ENCODE measurements around the gene INSC. TPM values are rescaled to one million over a fixed set of nuclear protein-coding genes. Genes with fewer than 3 reads are reported as not detected.

The INSC gene
- polyA plus RNA-seq, 1 donor from 2014 or later, result 0.12 TPM

- Histone ChIP-seq H3K79me2 (replicated peaks; ENCODE audit: insufficient read depth, low read length) (no peaks in the 10 kb centered on the region), H4K20me1 (ENCODE audit: insufficient read depth) (no peaks in the 10 kb centered on the region), H3K9me3 (ENCODE audit: low read length) (no peaks in the 10 kb centered on the region), H3K27me3 (ENCODE audit: insufficient read depth, low read depth, low read length) (no peaks in the 10 kb centered on the region), H3K36me3 (ENCODE audit: insufficient read depth, low read length) (no peaks in the 10 kb centered on the region), H3K9me2 (ENCODE audit: insufficient read depth, low read length) (no peaks in the 10 kb centered on the region), H3K4me3 (ENCODE audit: low read length) (no peak overlapping the region), H3F3A (ENCODE audit: insufficient read depth, low read length, poor library complexity, severe bottlenecking) (no peaks in the 10 kb centered on the region), H3K27ac (ENCODE audit: low read length) (no peak overlapping the region), H3K9ac (ENCODE audit: low read length) (no peak overlapping the region), H2AFZ (ENCODE audit: low read depth, low read length) (no peak overlapping the region), H3K4me2 (ENCODE audit: low read length) (no peak overlapping the region)
- TF ChIP-seq SMC3 (conservative IDR thresholded peaks at IDR 0.05; ENCODE audit: poor library complexity) (no peak), TAF1 (IDR thresholded peaks at IDR 0.05; ENCODE audit: low read depth) (no peak), RAD21 (conservative IDR thresholded peaks at IDR 0.05) (no peak), EP300 (conservative IDR thresholded peaks at IDR 0.05; ENCODE audit: poor library complexity, severe bottlenecking) (no peak), MXI1 (conservative IDR thresholded peaks at IDR 0.05; ENCODE audit: poor library complexity, severe bottlenecking) (no peak)
- TF ChIP-seq, protein P1, sequence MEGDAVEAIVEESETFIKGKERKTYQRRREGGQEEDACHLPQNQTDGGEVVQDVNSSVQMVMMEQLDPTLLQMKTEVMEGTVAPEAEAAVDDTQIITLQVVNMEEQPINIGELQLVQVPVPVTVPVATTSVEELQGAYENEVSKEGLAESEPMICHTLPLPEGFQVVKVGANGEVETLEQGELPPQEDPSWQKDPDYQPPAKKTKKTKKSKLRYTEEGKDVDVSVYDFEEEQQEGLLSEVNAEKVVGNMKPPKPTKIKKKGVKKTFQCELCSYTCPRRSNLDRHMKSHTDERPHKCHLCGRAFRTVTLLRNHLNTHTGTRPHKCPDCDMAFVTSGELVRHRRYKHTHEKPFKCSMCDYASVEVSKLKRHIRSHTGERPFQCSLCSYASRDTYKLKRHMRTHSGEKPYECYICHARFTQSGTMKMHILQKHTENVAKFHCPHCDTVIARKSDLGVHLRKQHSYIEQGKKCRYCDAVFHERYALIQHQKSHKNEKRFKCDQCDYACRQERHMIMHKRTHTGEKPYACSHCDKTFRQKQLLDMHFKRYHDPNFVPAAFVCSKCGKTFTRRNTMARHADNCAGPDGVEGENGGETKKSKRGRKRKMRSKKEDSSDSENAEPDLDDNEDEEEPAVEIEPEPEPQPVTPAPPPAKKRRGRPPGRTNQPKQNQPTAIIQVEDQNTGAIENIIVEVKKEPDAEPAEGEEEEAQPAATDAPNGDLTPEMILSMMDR (IDR thresholded peaks at IDR 0.05; ENCODE audit: poor library complexity, severe bottlenecking), result no peak
- TF ChIP-seq, protein P2, sequence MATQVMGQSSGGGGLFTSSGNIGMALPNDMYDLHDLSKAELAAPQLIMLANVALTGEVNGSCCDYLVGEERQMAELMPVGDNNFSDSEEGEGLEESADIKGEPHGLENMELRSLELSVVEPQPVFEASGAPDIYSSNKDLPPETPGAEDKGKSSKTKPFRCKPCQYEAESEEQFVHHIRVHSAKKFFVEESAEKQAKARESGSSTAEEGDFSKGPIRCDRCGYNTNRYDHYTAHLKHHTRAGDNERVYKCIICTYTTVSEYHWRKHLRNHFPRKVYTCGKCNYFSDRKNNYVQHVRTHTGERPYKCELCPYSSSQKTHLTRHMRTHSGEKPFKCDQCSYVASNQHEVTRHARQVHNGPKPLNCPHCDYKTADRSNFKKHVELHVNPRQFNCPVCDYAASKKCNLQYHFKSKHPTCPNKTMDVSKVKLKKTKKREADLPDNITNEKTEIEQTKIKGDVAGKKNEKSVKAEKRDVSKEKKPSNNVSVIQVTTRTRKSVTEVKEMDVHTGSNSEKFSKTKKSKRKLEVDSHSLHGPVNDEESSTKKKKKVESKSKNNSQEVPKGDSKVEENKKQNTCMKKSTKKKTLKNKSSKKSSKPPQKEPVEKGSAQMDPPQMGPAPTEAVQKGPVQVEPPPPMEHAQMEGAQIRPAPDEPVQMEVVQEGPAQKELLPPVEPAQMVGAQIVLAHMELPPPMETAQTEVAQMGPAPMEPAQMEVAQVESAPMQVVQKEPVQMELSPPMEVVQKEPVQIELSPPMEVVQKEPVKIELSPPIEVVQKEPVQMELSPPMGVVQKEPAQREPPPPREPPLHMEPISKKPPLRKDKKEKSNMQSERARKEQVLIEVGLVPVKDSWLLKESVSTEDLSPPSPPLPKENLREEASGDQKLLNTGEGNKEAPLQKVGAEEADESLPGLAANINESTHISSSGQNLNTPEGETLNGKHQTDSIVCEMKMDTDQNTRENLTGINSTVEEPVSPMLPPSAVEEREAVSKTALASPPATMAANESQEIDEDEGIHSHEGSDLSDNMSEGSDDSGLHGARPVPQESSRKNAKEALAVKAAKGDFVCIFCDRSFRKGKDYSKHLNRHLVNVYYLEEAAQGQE (IDR thresholded peaks at IDR 0.05; ENCODE audit: borderline replicate concordance), result no peak
Measured at GRCh38 chr11:15280393-15280792, 165.7 kb downstream of the INSC start.

GRCh38 chr11:15282754-15283153 is 168.0 kb downstream of the INSC start:
- TF ChIP-seq SMC3 (conservative IDR thresholded peaks at IDR 0.05; ENCODE audit: poor library complexity) (no peak), POLR2AphosphoS5 (IDR thresholded peaks at IDR 0.05) (no peak), TAF1 (IDR thresholded peaks at IDR 0.05; ENCODE audit: low read depth) (no peak), RAD21 (conservative IDR thresholded peaks at IDR 0.05) (no peak), MXI1 (conservative IDR thresholded peaks at IDR 0.05; ENCODE audit: poor library complexity, severe bottlenecking) (no peak), EZH2 (IDR thresholded peaks at IDR 0.05; ENCODE audit: borderline replicate concordance, insufficient read depth, low read length, poor library complexity, severe bottlenecking) (no peak), EP300 (conservative IDR thresholded peaks at IDR 0.05; ENCODE audit: poor library complexity, severe bottlenecking) (no peak)
- TF ChIP-seq, protein P1 (IDR thresholded peaks at IDR 0.05; ENCODE audit: poor library complexity, severe bottlenecking), result no peak
- TF ChIP-seq, protein P2 (IDR thresholded peaks at IDR 0.05; ENCODE audit: borderline replicate concordance), result no peak
- no peaks in the 10 kb centered on the region for H3F3A ChIP-seq (ENCODE audit: insufficient read depth, low read length, poor library complexity, severe bottlenecking)
- no peaks in the 10 kb centered on the region for H4K20me1 ChIP-seq (ENCODE audit: insufficient read depth)
- no peak overlapping the region for H3K9ac ChIP-seq (ENCODE audit: low read length)
- H3K4me2 ChIP-seq (ENCODE audit: low read length), result no peak overlapping the region
- H3K9me2 ChIP-seq (ENCODE audit: insufficient read depth, low read length), result no peaks in the 10 kb centered on the region
- no peaks in the 10 kb centered on the region for H3K9me3 ChIP-seq (ENCODE audit: low read length)
- H3K79me2 ChIP-seq (replicated peaks; ENCODE audit: insufficient read depth, low read length), result no peaks in the 10 kb centered on the region
- H2AFZ ChIP-seq (ENCODE audit: low read depth, low read length), result no peak overlapping the region
- no peak overlapping the region for H3K27ac ChIP-seq (ENCODE audit: low read length)
- no peaks in the 10 kb centered on the region for H3K36me3 ChIP-seq (ENCODE audit: insufficient read depth, low read length)
- no peaks in the 10 kb centered on the region for H3K27me3 ChIP-seq (ENCODE audit: insufficient read depth, low read depth, low read length)
- H3K4me3 ChIP-seq (ENCODE audit: low read length), result no peak overlapping the region
